Neural cell (in vitro differentiated cells): ENCODE measurements around the gene SCRN2. TPM values are rescaled to one million over a fixed set of nuclear protein-coding genes. Genes with fewer than 3 reads are reported as not detected.

Experiments
- H2AFZ ChIP-seq: fragments of 200-600, 300-800 bp; sonication (generic), shearing (Covaris generic); 2 replicates; pipeline ENCODE4 v1.6.0; 2014; ENCODE audit warnings: low read depth, mild to moderate bottlenecking, antibody characterized with exemption, low read length, moderate library complexity
- H3F3A ChIP-seq: fragments of 200-600 bp; shearing (Covaris generic); 2 replicates; pipeline ENCODE4 v1.6.1; 2016; ENCODE audit warnings: mild to moderate bottlenecking, moderate library complexity, mixed read lengths, antibody characterized with exemption, low read length; ENCODE audit not compliant: insufficient read depth, poor library complexity, severe bottlenecking
- H3K27ac ChIP-seq: fragments of 200-600, 300-800 bp; sonication (generic), shearing (Covaris generic); 2 replicates; pipeline ENCODE4 v1.5.1; 2014; ENCODE audit warnings: mild to moderate bottlenecking, low read length, moderate library complexity
- H3K27me3 ChIP-seq: fragments of 300-800, 200-600 bp; sonication (generic), shearing (Covaris generic); 2 replicates; pipeline ENCODE4 v1.6.0; 2014; ENCODE audit warnings: mild to moderate bottlenecking, low read depth, low read length, moderate library complexity; ENCODE audit not compliant: insufficient read depth
- H3K36me3 ChIP-seq: fragments of 300-800, 200-600 bp; sonication (generic), shearing (Covaris generic); 2 replicates; pipeline ENCODE4 v1.5.1; 2014; ENCODE audit warnings: mild to moderate bottlenecking, antibody characterized with exemption, low read length, moderate library complexity; ENCODE audit not compliant: insufficient read depth
- H3K4me2 ChIP-seq: fragments of 300-800, 200-600 bp; sonication (generic), shearing (Covaris generic); 2 replicates; pipeline ENCODE4 v1.6.0; 2014; ENCODE audit warnings: mild to moderate bottlenecking, low read length
- H3K4me3 ChIP-seq: fragments of 300-800, 200-600 bp; sonication (generic), shearing (Covaris generic); 2 replicates; pipeline ENCODE4 v1.5.1; 2014; ENCODE audit warnings: mild to moderate bottlenecking, low read length, moderate library complexity
- H3K79me2 ChIP-seq: fragments of 200-600 bp; shearing (Covaris generic); replicated peaks from 2 replicates; pipeline ENCODE4 v1.6.0; 2014; ENCODE audit warnings: mild to moderate bottlenecking, low read length, moderate library complexity; ENCODE audit not compliant: insufficient read depth
- H3K9ac ChIP-seq: fragments of 300-800, 200-600 bp; sonication (generic), shearing (Covaris generic); 2 replicates; pipeline ENCODE4 v1.6.1; 2016; ENCODE audit warnings: mild to moderate bottlenecking, low read length, mixed read lengths
- H3K9me2 ChIP-seq: fragments of 200-600 bp; shearing (Covaris generic); 2 replicates; pipeline ENCODE4 v1.6.1; 2016; ENCODE audit warnings: mild to moderate bottlenecking, low read length, mixed read lengths; ENCODE audit not compliant: insufficient read depth
- H3K9me3 ChIP-seq: fragments of 200-600, 300-800 bp; sonication (generic), shearing (Covaris generic); 2 replicates; pipeline ENCODE4 v1.6.1; 2016; ENCODE audit warnings: mild to moderate bottlenecking, mixed run types, low read length, moderate library complexity, mixed read lengths
- H4K20me1 ChIP-seq: fragments of 200-600 bp; shearing (Covaris generic); 2 replicates; pipeline ENCODE4 v1.6.1; 2016; ENCODE audit warnings: mild to moderate bottlenecking, mixed run types; ENCODE audit not compliant: insufficient read depth
- CTCF ChIP-seq: fragments of 450-650 bp; IDR thresholded peaks from 2 replicates; pipeline ENCODE4 v1.5.1; 2014; ENCODE audit warnings: antibody characterized with exemption, mild to moderate bottlenecking, moderate library complexity; ENCODE audit not compliant: poor library complexity, severe bottlenecking
- EP300 ChIP-seq: fragments of 450-650 bp; conservative IDR thresholded peaks from 2 replicates; pipeline ENCODE4 v1.6.1; 2014; ENCODE audit warnings: antibody characterized with exemption, mild to moderate bottlenecking, moderate library complexity; ENCODE audit not compliant: poor library complexity, severe bottlenecking
- EZH2 ChIP-seq: fragments of 200-600, 300-800 bp; shearing (Covaris generic), sonication (generic); IDR thresholded peaks from 2 replicates; pipeline ENCODE4 v1.6.1; 2014; ENCODE audit warnings: antibody characterized with exemption, low read length, borderline replicate concordance, mild to moderate bottlenecking; ENCODE audit not compliant: insufficient read depth, poor library complexity, severe bottlenecking
- MXI1 ChIP-seq: fragments of 450-650 bp; conservative IDR thresholded peaks from 2 replicates; pipeline ENCODE4 v1.6.1; 2014; ENCODE audit warnings: antibody characterized with exemption, mild to moderate bottlenecking; ENCODE audit not compliant: poor library complexity, severe bottlenecking
- POLR2AphosphoS5 ChIP-seq: IDR thresholded peaks from 2 replicates; pipeline ENCODE4 v1.6.1; 2012
- RAD21 ChIP-seq: fragments of 450-650 bp; conservative IDR thresholded peaks from 2 replicates; pipeline ENCODE4 v1.6.1; 2014; ENCODE audit warnings: antibody characterized with exemption, mild to moderate bottlenecking, moderate library complexity
- REST ChIP-seq: IDR thresholded peaks from 2 replicates; pipeline ENCODE4 v1.6.1; 2012; ENCODE audit warnings: borderline replicate concordance
- SMC3 ChIP-seq: fragments of 450-650 bp; conservative IDR thresholded peaks from 2 replicates; pipeline ENCODE4 v1.6.1; 2014; ENCODE audit warnings: antibody characterized with exemption, mild to moderate bottlenecking, moderate library complexity; ENCODE audit not compliant: poor library complexity
- TAF1 ChIP-seq: IDR thresholded peaks from 2 replicates; pipeline ENCODE4 v1.6.1; 2012; ENCODE audit warnings: low read depth
- polyA plus RNA-seq: library from polyadenylated mRNA; depleted of rRNA; stranded (reverse); fragments of >200 nt; gene quantifications from 2 replicates; pipeline ENCODE4 v1.2.3, GENCODE V29; 2014

Gene SCRN2
- polyA plus RNA-seq, 1 donor from 2014 or later: 94.0 TPM

- no peaks in the 10 kb centered on the region for H3K79me2 ChIP-seq
- no peaks in the 10 kb centered on the region for H3K9me2 ChIP-seq
- no peak for TF ChIP-seq EZH2
- TF ChIP-seq MXI1: no peak
- no peak for TF ChIP-seq RAD21
- TF ChIP-seq POLR2AphosphoS5: no peak
- no peak for TF ChIP-seq SMC3
- no peak for TF ChIP-seq TAF1
- TF ChIP-seq EP300: no peak
- no peak for TF ChIP-seq CTCF
- H3F3A ChIP-seq: no peaks in the 10 kb centered on the region
- no peak overlapping the region for H3K4me3 ChIP-seq
- H3K36me3 ChIP-seq: no peaks in the 10 kb centered on the region
- H3K27ac ChIP-seq: no peak overlapping the region
- H4K20me1 ChIP-seq: no peaks in the 10 kb centered on the region
- H2AFZ ChIP-seq: no peak overlapping the region
- no peak overlapping the region for H3K4me2 ChIP-seq
- H3K27me3 ChIP-seq: peaks cover 42% of the 10 kb centered on the region
- H3K9me3 ChIP-seq: no peaks in the 10 kb centered on the region
- no peak overlapping the region for H3K9ac ChIP-seq
Measured at GRCh38 chr17:47867813-47868533, 26.9 kb upstream of the SCRN2 start.

GRCh38 chr17:47866941-47867340 is 25.9 kb upstream of the SCRN2 start:
- Histone ChIP-seq H3K79me2 (no peaks in the 10 kb centered on the region), H3K27me3 (peaks cover 31% of the 10 kb centered on the region), H3K4me2 (no peak overlapping the region), H3K9me3 (no peaks in the 10 kb centered on the region), H3K36me3 (no peaks in the 10 kb centered on the region), H3K27ac (no peak overlapping the region), H3K9me2 (no peaks in the 10 kb centered on the region), H3K4me3 (no peak overlapping the region), H3K9ac (no peak overlapping the region), H2AFZ (no peak overlapping the region), H4K20me1 (no peaks in the 10 kb centered on the region), H3F3A (no peaks in the 10 kb centered on the region)
- TF ChIP-seq EZH2: no peak
- TF ChIP-seq RAD21: no peak
- TF ChIP-seq MXI1: no peak
- no peak for TF ChIP-seq POLR2AphosphoS5
- TF ChIP-seq CTCF: no peak
- no peak for TF ChIP-seq REST
- TF ChIP-seq TAF1: no peak
- no peak for TF ChIP-seq EP300
- TF ChIP-seq SMC3: no peak
